H1 (cell line): ENCODE measurements around the gene STK33. TPM values are rescaled to one million over a fixed set of nuclear protein-coding genes. Genes with fewer than 3 reads are reported as not detected.

Experiments used
- CTCF ChIA-PET: fragments of 300-600 bp; sonication (Branson Sonifier 250); formaldehyde crosslinking; loops from one replicate; lab custom pipeline; 2021; ENCODE audit not compliant: partially characterized antibody; lab: Charles Lee
- POLR2A ChIA-PET: fragments of 300-600 bp; sonication (Branson Sonifier 250); formaldehyde crosslinking; loops from one replicate; lab custom pipeline; 2021; ENCODE audit warnings: inconsistent platforms; ENCODE audit not compliant: partially characterized antibody; lab: Charles Lee
- DNase-seq, 2 experiments: peaks; one replicate each; pipeline versions ENCODE4 v3.0.0 to v3.0.0-alpha.2; 2010 to 2022; ENCODE audit warnings: low spot score in 2 of 2, low read depth in 1 of 2, mixed read lengths in 1 of 2
- FAIRE-seq: peaks from 2 replicates; lab custom pipeline; 2011; peaks lifted over from hg19 to GRCh38; lab: Jason Lieb, UNC
- H2AFZ ChIP-seq: 2 replicates; pipeline ENCODE4 v1.8.1; 2012; ENCODE audit warnings: low read length, inconsistent platforms
- H2AK5ac ChIP-seq: 2 replicates; pipeline ENCODE4 v1.6.1; 2013; ENCODE audit warnings: low read depth, low read length
- H2BK120ac ChIP-seq: replicated peaks from 2 replicates; pipeline ENCODE3; 2013; ENCODE audit warnings: low read depth, low read length, inconsistent platforms
- H2BK12ac ChIP-seq: 2 replicates; pipeline ENCODE4 v1.6.1; 2013; ENCODE audit warnings: low read depth, low read length
- H2BK15ac ChIP-seq: 2 replicates; pipeline ENCODE4 v1.6.1; 2013; ENCODE audit warnings: low read length
- H2BK20ac ChIP-seq: 2 replicates; pipeline ENCODE4 v1.6.1; 2013; ENCODE audit warnings: low read length
- H2BK5ac ChIP-seq: 2 replicates; pipeline ENCODE4 v1.6.1; 2013; ENCODE audit warnings: low read depth, low read length
- H3K14ac ChIP-seq: 2 replicates; pipeline ENCODE4 v1.6.1; 2013; ENCODE audit warnings: inconsistent platforms; ENCODE audit not compliant: insufficient read length
- H3K18ac ChIP-seq: 2 replicates; pipeline ENCODE4 v1.6.1; 2013; ENCODE audit warnings: low read length; ENCODE audit errors: extremely low read depth
- H3K23ac ChIP-seq: 2 replicates; pipeline ENCODE4 v1.6.1; 2013; ENCODE audit warnings: inconsistent platforms; ENCODE audit not compliant: insufficient read length
- H3K23me2 ChIP-seq: 2 replicates; pipeline ENCODE4 v1.6.1; 2013; ENCODE audit warnings: low read depth, low read length
- H3K27ac ChIP-seq: 2 replicates; pipeline ENCODE4 v1.6.1; 2011; ENCODE audit warnings: low read depth, low read length, inconsistent platforms
- H3K27me3 ChIP-seq, 4 experiments: replicated peaks in 1 of 4; 1 replicate in 1 of 4; 2 replicates in 3 of 4; pipeline versions ENCODE4 v1.6.1 to v1.8.1; 2011 to 2013; ENCODE audit warnings: low read length in 3 of 4, mild to moderate bottlenecking in 3 of 4, inconsistent platforms in 2 of 4, mixed read lengths in 2 of 4, moderate library complexity in 1 of 4; ENCODE audit not compliant: control insufficient read depth in 3 of 4, insufficient read depth in 3 of 4; ENCODE audit errors: extremely low read depth in 1 of 4
- H3K36me3 ChIP-seq, 4 experiments: 2 replicates each; pipeline versions ENCODE4 v1.6.1 to v1.8.1; 2011 to 2013; ENCODE audit warnings: mild to moderate bottlenecking in 4 of 4, low read length in 3 of 4, moderate library complexity in 2 of 4, control low read depth in 1 of 4, inconsistent platforms in 1 of 4; ENCODE audit not compliant: insufficient read depth in 4 of 4, control insufficient read depth in 2 of 4
- H3K4ac ChIP-seq: replicated peaks from 2 replicates; pipeline ENCODE3; 2013; ENCODE audit warnings: low read length, low read depth, mixed read lengths, inconsistent platforms; ENCODE audit not compliant: insufficient read length
- H3K4me1 ChIP-seq, 4 experiments: replicated peaks in 1 of 4; 1 replicate in 1 of 4; 2 replicates in 3 of 4; pipeline versions ENCODE4 v1.6.1 to v1.8.1; 2011 to 2013; ENCODE audit warnings: low read length in 3 of 4, inconsistent platforms in 2 of 4, mixed read lengths in 1 of 4; ENCODE audit not compliant: insufficient read depth in 4 of 4, control insufficient read depth in 3 of 4
- H3K4me2 ChIP-seq, 2 experiments: 2 replicates each; pipeline versions ENCODE4 v1.6.1 to v1.8.1; 2011 to 2013; ENCODE audit warnings: low read depth in 2 of 2, low read length in 2 of 2, control low read depth in 1 of 2, inconsistent platforms in 1 of 2, mild to moderate bottlenecking in 1 of 2; ENCODE audit not compliant: insufficient read depth in 1 of 2
- H3K4me3 ChIP-seq, 4 experiments: fragments of 200-600, 300-600 bp in 1 of 4; sonication (generic), shearing (Covaris generic), sonication (Bioruptor Twin) in 1 of 4; 2 replicates each; pipeline versions ENCODE4 v1.5.1 to v1.8.1; 2011 to 2016; ENCODE audit warnings: low read length in 4 of 4, low read depth in 3 of 4, control low read depth in 2 of 4, inconsistent platforms in 2 of 4, mild to moderate bottlenecking in 2 of 4, mixed read lengths in 1 of 4, moderate library complexity in 1 of 4; ENCODE audit not compliant: insufficient read depth in 2 of 4; ENCODE audit errors: extremely low read depth in 1 of 4
- H3K56ac ChIP-seq: replicated peaks from 2 replicates; pipeline ENCODE3; 2013; ENCODE audit warnings: low read depth, mild to moderate bottlenecking, mixed read lengths, low read length, inconsistent platforms; ENCODE audit not compliant: insufficient read length
- H3K79me1 ChIP-seq: 2 replicates; pipeline ENCODE4 v1.6.1; 2013; ENCODE audit warnings: low read depth, low read length, control low read depth
- H3K79me2 ChIP-seq, 2 experiments: 2 replicates each; pipeline versions ENCODE4 v1.6.1 to v1.8.1; 2012 to 2013; ENCODE audit warnings: low read length in 2 of 2, mild to moderate bottlenecking in 2 of 2, inconsistent platforms in 1 of 2; ENCODE audit not compliant: insufficient read depth in 2 of 2, control insufficient read depth in 1 of 2
- H3K9ac ChIP-seq, 4 experiments: replicated peaks in 1 of 4; 1 replicate in 1 of 4; 2 replicates in 3 of 4; pipeline versions ENCODE4 v1.6.1 to v1.8.1; 2011 to 2013; ENCODE audit warnings: low read depth in 3 of 4, low read length in 3 of 4, control low read depth in 2 of 4, mild to moderate bottlenecking in 2 of 4, moderate library complexity in 2 of 4, inconsistent platforms in 1 of 4; ENCODE audit errors: extremely low read depth in 1 of 4
- H3K9me3 ChIP-seq, 2 experiments: 2 replicates each; pipeline versions ENCODE4 v1.6.1 to v1.8.1; 2012 to 2013; ENCODE audit warnings: mild to moderate bottlenecking in 2 of 2, moderate library complexity in 2 of 2, control low read depth in 1 of 2, inconsistent platforms in 1 of 2, low read depth in 1 of 2, low read length in 1 of 2, mixed read lengths in 1 of 2; ENCODE audit not compliant: insufficient read depth in 2 of 2
- H4K20me1 ChIP-seq, 2 experiments: replicated peaks in 1 of 2; 2 replicates each; pipeline versions ENCODE3 to v1.8.1; 2011 to 2013; ENCODE audit warnings: inconsistent platforms in 2 of 2, low read length in 2 of 2, mild to moderate bottlenecking in 1 of 2; ENCODE audit not compliant: insufficient read depth in 2 of 2, control insufficient read depth in 1 of 2
- H4K5ac ChIP-seq: 2 replicates; pipeline ENCODE4 v1.6.1; 2013; ENCODE audit warnings: low read length, low read depth, mixed read lengths, inconsistent platforms; ENCODE audit not compliant: insufficient read length
- H4K8ac ChIP-seq: 2 replicates; pipeline ENCODE4 v1.8.0; 2013; ENCODE audit warnings: mild to moderate bottlenecking, moderate library complexity, low read length, inconsistent platforms; ENCODE audit not compliant: insufficient read depth; ENCODE audit errors: extremely low read depth
- H4K91ac ChIP-seq: replicated peaks from 2 replicates; pipeline ENCODE3; 2013; ENCODE audit warnings: low read length, mixed read lengths, inconsistent platforms; ENCODE audit not compliant: insufficient read length
- BCL11A ChIP-seq, 2 experiments: IDR thresholded peaks; one replicate each; pipeline ENCODE4 v1.6.1; 2011; ENCODE audit warnings: low read depth in 2 of 2, low read length in 2 of 2, mild to moderate bottlenecking in 2 of 2
- CBX5 ChIP-seq: fragments of 300-800, 300-1000 bp; sonication (generic); IDR thresholded peaks from 2 replicates; pipeline ENCODE4 v1.7.1; 2016; ENCODE audit warnings: antibody characterized with exemption, low read length, low read depth
- CHD1 ChIP-seq: IDR thresholded peaks from 2 replicates; pipeline ENCODE4 v1.6.1; 2012; ENCODE audit warnings: low read depth, low read length, improper control_type of control experiment
- CREB1 ChIP-seq: IDR thresholded peaks from 2 replicates; pipeline ENCODE4 v1.6.1; 2012; ENCODE audit warnings: inconsistent platforms
- CTBP2 ChIP-seq: IDR thresholded peaks from 2 replicates; pipeline ENCODE4 v1.7.0; 2011; ENCODE audit warnings: borderline replicate concordance, mild to moderate bottlenecking, moderate library complexity, mixed read lengths, low read length; ENCODE audit not compliant: insufficient read depth, insufficient read length
- EP300 ChIP-seq, 2 experiments: IDR thresholded peaks; 1 replicate in 1 of 2; 2 replicates in 1 of 2; pipeline ENCODE4 v1.6.1; 2011 to 2012; ENCODE audit warnings: low read depth in 2 of 2, low read length in 2 of 2, mild to moderate bottlenecking in 2 of 2, borderline replicate concordance in 1 of 2, inconsistent platforms in 1 of 2, moderate library complexity in 1 of 2
- POLR2AphosphoS5 ChIP-seq: IDR thresholded peaks from 2 replicates; pipeline ENCODE4 v1.6.1; 2011; ENCODE audit warnings: low read depth, low read length
- RAD21 ChIP-seq, 2 experiments: IDR thresholded peaks in 1 of 2; conservative IDR thresholded peaks in 1 of 2; 2 replicates each; pipeline ENCODE4 v1.6.1; 2011; ENCODE audit warnings: low read depth in 2 of 2, low read length in 2 of 2, improper control_type of control experiment in 1 of 2, inconsistent platforms in 1 of 2, mild to moderate bottlenecking in 1 of 2, moderate library complexity in 1 of 2
- RXRA ChIP-seq: IDR thresholded peaks from 2 replicates; pipeline ENCODE4 v1.6.1; 2011; ENCODE audit warnings: low read depth, mild to moderate bottlenecking, low read length, moderate library complexity; ENCODE audit not compliant: insufficient read depth
- SAP30 ChIP-seq: fragments of 300-600 bp; sonication (generic); IDR thresholded peaks from 2 replicates; pipeline ENCODE4 v1.7.1; 2012; ENCODE audit warnings: low read length, moderate library complexity, mild to moderate bottlenecking, inconsistent platforms; ENCODE audit not compliant: insufficient read depth, insufficient replicate concordance
- SIRT6 ChIP-seq: IDR thresholded peaks from one replicate; pipeline ENCODE4 v1.7.1; 2012; ENCODE audit warnings: low read length, inconsistent platforms
- SP4 ChIP-seq: IDR thresholded peaks from 2 replicates; pipeline ENCODE4 v1.6.1; 2012; ENCODE audit warnings: low read length, inconsistent platforms
- TCF12 ChIP-seq: IDR thresholded peaks from 2 replicates; pipeline ENCODE4 v1.6.1; 2011; ENCODE audit warnings: low read depth, mild to moderate bottlenecking, low read length
- WGBS, 2 experiments: shearing (Covaris generic) in 1 of 2; methylation state at CpG; one replicate each; pipeline versions ENCODE4 v1.1.6 to v1.1.7; 2013 to 2015; ENCODE audit warnings: low lambda C conversion rate in 2 of 2, mixed read lengths in 2 of 2, inconsistent platforms in 1 of 2, low coverage in 1 of 2, missing lambda C conversion rate in 1 of 2; ENCODE audit not compliant: insufficient replicate concordance in 2 of 2, insufficient coverage in 1 of 2, insufficient read length in 1 of 2; ENCODE audit errors: extremely low coverage in 1 of 2, missing lambda C conversion rate in 1 of 2; 5-methylcytosine and 5-hydroxymethylcytosine counted together
- polyA plus RNA-seq, 7 experiments: library from polyadenylated mRNA; depleted of rRNA in 3 of 7; stranded (reverse) in 5 of 7; unstranded in 2 of 7; fragments of >200 nt in 5 of 7; fragments of 200-250 nt in 2 of 7; gene quantifications; 1 replicate in 5 of 7; 2 replicates in 1 of 7; 4 replicates in 1 of 7; pipeline versions ENCODE4 v1.2.1 to v1.2.3, GENCODE V29; 2011 to 2013; ENCODE audit warnings: missing spikeins in 2 of 7, mixed read lengths in 2 of 7
- total RNA-seq: library from RNA; stranded (reverse); fragmentation: NEBNext Ultra II Directional; extraction: Animal tissue kit (Norgen Biotek cat#: 25700); gene quantifications from 2 replicates; pipeline ENCODE4 v1.2.1, GENCODE V29; 2021
- TF ChIP-seq, protein P1 (sequence below): IDR thresholded peaks from 2 replicates; pipeline ENCODE4 v1.6.1; 2011; ENCODE audit warnings: low read depth, mild to moderate bottlenecking, low read length; ENCODE audit not compliant: insufficient read depth

STK33 gene
- total and polyA plus RNA-seq, 2 of the 8 experiments (the other 6 are each of a cell fraction or from before 2014, with no cell fraction given), result 8.8 to 25.1 TPM

DNA sequence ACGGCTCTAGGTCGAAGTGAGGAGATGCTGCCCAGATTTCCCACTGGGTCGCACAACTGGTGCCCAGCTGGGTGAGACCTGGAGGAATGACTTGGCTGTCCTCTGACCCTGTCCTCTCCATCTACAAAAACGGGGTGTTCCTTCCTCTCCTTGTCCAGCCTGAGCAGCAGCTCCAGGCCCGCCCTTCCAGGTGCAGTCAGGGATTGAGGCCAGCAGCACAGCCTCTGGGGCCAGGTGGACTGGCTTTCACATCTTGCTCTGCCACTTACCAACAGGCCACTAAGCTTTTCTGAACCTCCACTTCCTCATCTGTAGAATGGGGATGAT is 238.6 kb downstream of the STK33 start:
- H3K23ac ChIP-seq, result no peak overlapping the region
- no peaks in the 10 kb centered on the region; a peak in 2 of 7 replicates for H3K27me3 ChIP-seq
- H2BK5ac ChIP-seq, result no peak overlapping the region
- H3K36me3 ChIP-seq, result no peaks in the 10 kb centered on the region
- no peak overlapping the region for H3K18ac ChIP-seq
- no peak overlapping the region for H4K8ac ChIP-seq
- no peak overlapping the region for H3K4me2 ChIP-seq
- no peak overlapping the region for H2AK5ac ChIP-seq
- no peak overlapping the region for H3K27ac ChIP-seq
- H2BK12ac ChIP-seq, result no peak overlapping the region
- H3K4me1 ChIP-seq, result no peaks in the 10 kb centered on the region; a peak in 2 of 7 replicates
- H2BK15ac ChIP-seq, result no peak overlapping the region
- DNase-seq (no peak), FAIRE-seq (no peak)
- no peaks in the 10 kb centered on the region for H3K9me3 ChIP-seq
- no peak overlapping the region for H3K9ac ChIP-seq
- H3K4ac ChIP-seq, result no peak overlapping the region
- CTCF ChIA-PET, result interaction anchor here (0.8 to 10.3 kb wide), 14 partner anchors 10 to 211 kb away, joined by 3 to 95 read pairs (median 4); no protein-coding TSS in a partner anchor
- H4K20me1 ChIP-seq, result no peaks in the 10 kb centered on the region
- H3K14ac ChIP-seq, result no peak overlapping the region
- H2BK120ac ChIP-seq, result no peak overlapping the region
- H3K56ac ChIP-seq, result no peak overlapping the region
- no peaks in the 10 kb centered on the region; the same call in 1 of the 2 replicates for H3K79me1 ChIP-seq
- no peak overlapping the region for H2AFZ ChIP-seq
- no peak overlapping the region for H4K91ac ChIP-seq
- 93% methylated on average over 5 of the region's 5 CpGs; no CpG with 5 or more reads in 1 of the 2 experiments for WGBS, 2 experiments
- no peaks in the 10 kb centered on the region for H3K79me2 ChIP-seq
- POLR2A ChIA-PET, result interaction anchor here (0.8 kb wide), 1 partner anchor 11 kb away, joined by 3 read pairs; no protein-coding TSS in a partner anchor
- no peak overlapping the region for H2BK20ac ChIP-seq
- no peak overlapping the region for H3K4me3 ChIP-seq
- H3K23me2 ChIP-seq, result no peaks in the 10 kb centered on the region
- no peak overlapping the region for H4K5ac ChIP-seq
- TF ChIP-seq RAD21 (IDR thresholded peaks at IDR 0.05 in 1 of 2, conservative IDR thresholded peaks at IDR 0.05 in 1 of 2; ENCODE audit: low read depth in 2 of 2, low read length in 2 of 2), result no peak
- no peak for TF ChIP-seq CTBP2
- TF ChIP-seq EP300 (IDR thresholded peaks at IDR 0.05; ENCODE audit: borderline replicate concordance in 1 of 2, low read depth in 2 of 2, low read length in 2 of 2), result no peak
- TF ChIP-seq RXRA, result no peak
- no peak for TF ChIP-seq SAP30
- no peak for TF ChIP-seq SIRT6
- TF ChIP-seq POLR2AphosphoS5, result no peak
- TF ChIP-seq TCF12, result no peak
- TF ChIP-seq, protein P1, sequence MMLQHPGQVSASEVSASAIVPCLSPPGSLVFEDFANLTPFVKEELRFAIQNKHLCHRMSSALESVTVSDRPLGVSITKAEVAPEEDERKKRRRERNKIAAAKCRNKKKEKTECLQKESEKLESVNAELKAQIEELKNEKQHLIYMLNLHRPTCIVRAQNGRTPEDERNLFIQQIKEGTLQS, result no peak
- no peak for TF ChIP-seq BCL11A (IDR thresholded peaks at IDR 0.05; ENCODE audit: low read depth in 2 of 2, low read length in 2 of 2)
- no peak for TF ChIP-seq SP4
- TF ChIP-seq CBX5, result no peak
- TF ChIP-seq CHD1, result no peak
- TF ChIP-seq CREB1, result no peak
